ENCODE measurements around the gene TRIM28.

GRCh38 chr19:58551577-58552471 lies 8.0 kb downstream of the TRIM28 start:
- TF ChIP-seq CTCF (IDR thresholded peaks at IDR 0.05; ENCODE audit: insufficient read depth, low read depth, low read length) (no peak), EZH2 (IDR thresholded peaks at IDR 0.05; ENCODE audit: insufficient read depth, low read length) (no peak)
